Prostate gland (tissue), 2 donors: ENCODE results near the gene DFFB.

ENCODE experiments used
- CTCF ChIP-seq, 4 experiments: fragments of 200-600 bp in 2 of 4; fragments of 450-650 bp in 2 of 4; sonication (generic) in 2 of 4; IDR thresholded peaks; 1 replicate in 3 of 4; 2 replicates in 1 of 4; pipeline ENCODE4 v1.5.1; 2016 to 2019; ENCODE audit warnings: antibody characterized with exemption in 4 of 4, mild to moderate bottlenecking in 2 of 4, moderate library complexity in 2 of 4
- POLR2A ChIP-seq: fragments of 450-650 bp; IDR thresholded peaks from one replicate; pipeline ENCODE4 v1.6.1; 2016; ENCODE audit warnings: antibody characterized with exemption, mild to moderate bottlenecking

GRCh38 chr1:3907621-3908165, 50.4 kb downstream of the DFFB start:
- TF ChIP-seq CTCF (IDR thresholded peaks at IDR 0.05), result no peak
- no peak for TF ChIP-seq POLR2A
